Measurements from ENCODE around the gene CREM. TPM values are rescaled to one million over a fixed set of nuclear protein-coding genes. Genes with fewer than 3 reads are reported as not detected.

Gene CREM
- total and polyA plus RNA-seq, 2 of the 4 experiments (the other 2 are of a cell fraction) = 33.2 to 40.5 TPM

DNA sequence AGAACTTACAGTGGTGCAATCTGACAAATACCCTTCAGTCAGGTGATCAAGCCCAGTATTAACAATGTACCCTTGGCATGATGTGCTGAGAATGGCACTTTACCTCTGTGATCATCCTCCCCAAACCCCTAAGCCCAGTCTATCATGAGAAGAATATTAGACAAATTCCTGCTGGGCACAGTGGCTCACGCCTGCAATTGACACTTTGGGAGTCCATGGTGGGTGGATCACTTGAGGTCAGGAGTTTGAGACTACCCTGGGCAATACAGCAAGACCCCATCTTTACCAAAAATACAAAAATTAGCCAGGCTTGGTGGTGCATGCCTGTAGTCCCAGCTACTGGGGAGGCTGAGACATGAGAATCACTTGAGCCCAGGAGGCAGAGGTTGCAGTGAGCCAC is 29.1 kb upstream of the CREM start:
- Histone ChIP-seq H3K18ac (ENCODE audit: low read depth, low read length) (no peak overlapping the region), H3K27me3 (ENCODE audit: control insufficient read depth, insufficient read depth, low read length) (peaks cover 5% of the 10 kb centered on the region), H3K79me1 (ENCODE audit: low read depth in 1 of 2, low read length in 2 of 2) (no peaks in the 10 kb centered on the region), H4K8ac (ENCODE audit: low read depth in 2 of 2, low read length in 2 of 2) (no peak overlapping the region), H3K23ac (ENCODE audit: low read depth, low read length) (no peak overlapping the region), H3K4me1 (ENCODE audit: control insufficient read depth, insufficient read depth, low read length) (no peaks in the 10 kb centered on the region), H3K4ac (ENCODE audit: low read depth, low read length) (no peak overlapping the region), H2AFZ (replicated peaks; ENCODE audit: low read length, poor library complexity) (no peak overlapping the region), H3K9me1 (ENCODE audit: insufficient read depth, low read length) (no peaks in the 10 kb centered on the region), H3K27ac (ENCODE audit: insufficient read depth, low read length) (no peak overlapping the region), H2BK5ac (ENCODE audit: low read depth, low read length, poor library complexity, severe bottlenecking) (no peak overlapping the region), H4K91ac (ENCODE audit: insufficient read depth, low read depth, low read length) (no peak overlapping the region), H2BK20ac (ENCODE audit: low read depth, low read length) (no peak overlapping the region), H3K56ac (ENCODE audit: extremely low read depth, insufficient read depth, low read length) (no peak overlapping the region), H3K4me2 (ENCODE audit: low read depth, low read length) (no peak overlapping the region), H3K14ac (replicated peaks; ENCODE audit: low read depth, low read length) (no peak overlapping the region), H4K5ac (ENCODE audit: low read depth, low read length) (no peak overlapping the region), H2AK9ac (replicated peaks; ENCODE audit: low read depth, low read length, poor library complexity) (no peak overlapping the region), H4K20me1 (ENCODE audit: insufficient read depth, low read length) (no peaks in the 10 kb centered on the region), H3K36me3 (ENCODE audit: control insufficient read depth, insufficient read depth, low read length) (no peaks in the 10 kb centered on the region), H2BK15ac (ENCODE audit: low read depth, low read length) (no peak overlapping the region), H3K9ac (ENCODE audit: low read depth, low read length) (no peak overlapping the region), H3K9me3 (ENCODE audit: control insufficient read depth, insufficient read depth, low read length) (peaks cover 5% of the 10 kb centered on the region; the same call in 1 of the 2 replicates), H2AK5ac (ENCODE audit: low read depth, low read length) (no peak overlapping the region), H2BK120ac (ENCODE audit: low read depth, low read length) (no peak overlapping the region), H3K4me3 (ENCODE audit: insufficient read depth, low read depth, low read length) (no peak overlapping the region)
- no CpG with 5 or more reads among the region's 1 CpG for WGBS, 2 experiments (ENCODE audit: extremely low coverage in 2 of 2, insufficient read length in 1 of 2)
- ATAC-seq (ENCODE audit: low read depth) (no peak), DNase-seq (no peak)
- intact Hi-C loops (cut with micrococcal nuclease) = no loop called here
- BruUV-seq (replicated peaks) = no TSS peak
- ChIA-PET POLR2A (ENCODE audit: unreplicated experiment) (no interaction called here), CTCF (interaction anchor here (0.7 kb wide), 1 partner anchor 18 kb away, joined by 4 read pairs; no protein-coding TSS in a partner anchor)
- dilution Hi-C loops (cut with HindIII; ENCODE audit: low sequenced_read_pairs, unreplicated experiment) = no loop called here
- in situ Hi-C loops (cut with MboI; ENCODE audit: low sequenced_read_pairs) = no loop called here
- no peak for TF ChIP-seq NFE2L2 (IDR thresholded peaks at IDR 0.05; ENCODE audit: low read depth, low read length)
- no peak for TF ChIP-seq CHD1 (IDR thresholded peaks at IDR 0.05; ENCODE audit: low read depth, low read length)

Data from IMR-90 (cell line).